ENCODE data around the gene GTF2IRD1.
"Not testable (repeated sequence)": the region's sequence is repeated elsewhere in the genome, so short reads cannot be mapped to it uniquely, and the experiment has no call there.

The GTF2IRD1 gene

DNA sequence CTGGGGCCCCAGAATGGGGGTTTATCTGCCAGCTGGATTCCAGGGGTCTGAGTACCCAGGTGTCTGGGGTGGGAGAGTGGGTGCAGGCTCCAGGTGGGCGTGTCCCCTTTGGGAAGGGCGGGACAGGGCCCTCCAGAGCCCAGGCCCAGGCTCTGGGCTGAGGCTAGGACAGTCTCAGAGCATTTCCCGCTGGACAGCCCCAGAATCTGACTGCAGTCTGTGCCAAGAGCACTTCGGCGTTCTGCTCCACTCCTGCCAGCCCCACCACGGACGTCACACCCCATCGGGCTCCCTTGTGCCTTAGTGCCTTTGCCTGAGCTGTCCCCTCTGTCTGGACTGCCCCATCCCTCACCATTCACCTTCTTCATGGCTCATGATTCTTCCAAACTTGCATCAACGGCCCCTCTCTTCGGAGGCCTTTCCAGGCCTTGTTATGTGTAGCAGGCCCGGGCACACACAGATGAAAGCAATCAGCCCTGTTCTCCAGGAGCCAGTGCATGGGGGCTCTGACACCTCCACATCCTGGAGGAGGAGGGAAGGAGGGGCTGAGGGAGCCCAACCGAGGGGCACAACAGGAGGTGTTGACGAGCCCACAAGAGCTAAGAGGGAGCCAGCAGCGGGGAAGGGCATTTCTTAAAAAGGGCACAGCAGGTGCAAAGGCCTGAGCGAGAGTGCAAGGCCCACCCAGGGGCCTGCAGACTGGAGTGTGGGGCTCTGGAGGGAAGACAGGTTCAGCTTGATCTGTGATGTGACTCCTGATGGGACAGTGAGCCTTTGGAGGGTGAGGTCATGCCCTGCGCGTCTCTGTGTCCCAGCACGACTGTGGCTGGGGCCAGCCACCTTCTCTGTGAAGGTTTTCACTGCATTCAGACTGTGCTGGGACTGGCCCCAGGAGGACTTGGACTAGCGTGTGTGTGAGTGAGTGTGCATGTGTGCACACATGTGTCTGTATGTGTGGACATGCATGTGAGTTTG is 41.7 kb downstream of the GTF2IRD1 start:
- DNase-seq: no peak

DNA sequence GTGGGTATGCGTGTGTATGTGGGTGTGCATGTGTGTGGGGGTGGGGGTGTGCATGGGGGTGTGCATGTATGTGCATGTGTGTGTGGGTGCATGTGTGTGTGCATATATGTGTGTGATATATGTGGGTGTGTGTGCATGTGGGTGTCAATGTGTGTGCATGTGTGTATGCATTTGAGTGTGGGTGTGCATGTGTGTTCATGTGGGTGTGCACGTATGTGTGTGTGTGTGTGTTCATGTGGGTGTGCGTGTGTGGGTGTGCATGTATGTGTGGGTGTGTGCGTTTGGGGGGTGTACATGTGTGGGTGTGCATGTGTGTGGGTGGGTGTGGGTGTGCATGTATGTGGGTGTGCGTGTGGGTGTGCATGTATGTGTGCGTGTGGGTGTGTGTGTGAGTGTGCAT is 42.6 kb downstream of the GTF2IRD1 start:
- DNase-seq: no peak

DNA sequence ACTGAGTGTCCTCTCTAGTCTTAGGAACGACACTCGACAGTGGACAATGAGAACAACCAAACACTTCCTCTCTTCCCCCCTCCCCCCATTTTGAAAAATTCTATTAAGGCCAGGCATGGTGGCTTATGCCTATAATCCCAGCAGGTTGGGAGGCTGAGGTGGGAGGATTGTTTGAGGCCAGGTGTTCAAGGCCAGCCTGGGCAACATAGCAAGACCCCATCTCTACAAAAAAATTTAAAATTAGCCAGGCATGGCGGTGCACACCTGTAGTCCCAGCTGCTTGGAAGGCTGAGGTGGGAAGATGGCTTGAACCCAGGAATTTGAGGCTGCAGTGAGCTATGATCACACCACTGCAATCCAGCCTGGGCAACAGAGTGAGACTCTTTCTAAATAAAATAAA is 43.1 kb downstream of the GTF2IRD1 start:
- not testable (repeated sequence) for DNase-seq

DNA sequence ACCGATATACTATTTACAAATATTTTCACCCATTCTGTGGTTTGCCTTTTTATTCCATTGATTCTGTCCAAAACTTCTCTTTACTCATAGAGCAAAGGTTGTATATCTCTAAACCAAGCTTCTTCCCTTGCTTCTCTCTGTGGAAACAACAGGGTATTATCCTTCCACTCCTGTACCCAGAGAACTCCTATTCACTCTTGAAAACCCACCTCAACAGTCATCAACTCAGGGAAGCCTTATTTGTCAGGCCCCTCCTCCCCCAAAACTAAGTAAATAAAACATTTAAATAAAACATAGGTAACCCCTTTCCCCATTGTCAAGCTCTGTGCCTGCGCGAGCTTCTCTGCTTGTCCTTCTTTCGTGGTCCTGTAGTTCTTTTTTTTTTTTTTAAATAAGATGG is 44.6 kb downstream of the GTF2IRD1 start:
- DNase-seq: no peak

DNA sequence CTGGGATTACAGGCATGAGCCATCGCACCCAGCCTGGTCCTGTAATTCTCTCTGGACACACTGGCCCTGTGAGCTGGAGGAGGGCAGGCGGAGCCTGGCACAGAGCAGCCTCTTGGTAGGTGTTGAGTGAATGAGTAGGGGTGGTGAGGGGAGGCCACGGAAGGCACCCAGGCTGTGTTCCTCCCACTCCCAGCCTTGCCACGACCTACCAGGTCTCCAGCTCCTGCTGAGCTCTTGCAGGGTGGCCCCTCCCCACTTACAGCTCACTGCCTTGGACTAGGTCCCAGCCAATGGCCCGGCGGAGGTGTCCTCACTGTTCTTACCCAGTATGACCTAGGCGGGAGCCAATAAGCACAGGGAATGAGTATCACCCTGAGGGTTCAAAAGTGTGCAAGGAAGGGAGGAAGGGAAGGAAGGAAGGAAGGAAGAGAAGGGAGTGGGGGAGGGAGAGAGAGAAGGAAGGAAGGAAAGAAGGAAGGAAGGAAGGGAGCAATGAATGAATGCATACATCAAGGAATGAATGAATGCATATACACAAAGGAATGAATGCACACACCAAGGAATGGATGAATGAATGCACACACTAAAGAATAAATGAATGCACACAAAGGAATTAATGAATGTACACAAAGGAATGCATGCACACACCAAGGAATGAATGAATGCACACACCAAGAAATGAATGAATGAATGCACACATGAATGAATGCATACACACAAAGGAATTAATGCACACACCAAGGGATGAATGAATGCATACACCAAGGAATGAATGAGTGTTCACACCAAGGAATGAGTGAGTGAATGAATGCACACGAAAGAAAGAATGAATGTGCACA is 45.5 kb downstream of the GTF2IRD1 start:
- DNase-seq: no peak

DNA sequence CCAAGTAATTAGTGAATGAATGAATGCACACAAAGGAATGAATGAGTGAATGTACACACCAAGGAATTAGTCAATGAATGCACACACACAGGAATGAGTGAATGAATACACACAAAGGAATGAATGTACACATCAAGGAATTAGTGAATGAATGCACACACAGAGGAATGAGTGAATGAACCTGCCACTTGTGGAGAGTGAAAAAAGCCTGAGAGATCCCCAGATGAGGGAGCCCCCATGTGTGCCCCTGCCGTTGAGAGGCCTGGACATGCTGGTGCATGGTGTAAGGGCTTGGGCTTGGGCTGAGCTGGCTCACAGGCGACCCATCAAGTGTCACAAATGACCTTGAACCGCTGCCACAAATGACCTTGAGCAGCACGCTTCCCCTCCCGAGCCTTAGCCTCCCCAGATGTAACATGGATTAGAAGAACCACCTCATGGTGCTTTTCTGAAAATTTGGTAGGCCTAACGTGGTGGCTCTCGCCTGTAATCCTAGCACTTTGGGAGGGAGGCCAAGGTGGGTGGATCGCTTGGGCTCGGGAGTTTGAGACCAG is 46.2 kb downstream of the GTF2IRD1 start:
- DNase-seq: no peak

DNA sequence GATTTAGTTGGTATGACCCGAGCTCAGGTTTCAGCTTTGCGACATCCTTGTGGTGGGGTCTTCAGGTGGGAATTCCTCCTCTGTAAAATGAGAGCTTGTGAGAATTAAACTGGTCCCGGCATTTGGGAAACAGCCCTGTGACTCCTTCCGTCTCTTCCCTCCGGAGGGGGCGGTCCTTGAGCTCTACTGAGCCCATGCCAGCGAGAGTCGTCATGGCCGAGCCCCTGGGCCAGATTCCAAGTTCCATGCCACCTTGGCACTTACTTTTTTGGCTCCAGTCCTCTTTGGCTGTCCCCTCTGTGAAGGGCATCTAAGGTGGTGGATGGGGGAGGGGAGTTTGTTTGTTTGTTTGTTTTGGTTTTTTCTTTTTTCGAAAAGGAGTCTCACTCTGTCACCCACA is 47.6 kb downstream of the GTF2IRD1 start:
- DNase-seq: no peak

DNA sequence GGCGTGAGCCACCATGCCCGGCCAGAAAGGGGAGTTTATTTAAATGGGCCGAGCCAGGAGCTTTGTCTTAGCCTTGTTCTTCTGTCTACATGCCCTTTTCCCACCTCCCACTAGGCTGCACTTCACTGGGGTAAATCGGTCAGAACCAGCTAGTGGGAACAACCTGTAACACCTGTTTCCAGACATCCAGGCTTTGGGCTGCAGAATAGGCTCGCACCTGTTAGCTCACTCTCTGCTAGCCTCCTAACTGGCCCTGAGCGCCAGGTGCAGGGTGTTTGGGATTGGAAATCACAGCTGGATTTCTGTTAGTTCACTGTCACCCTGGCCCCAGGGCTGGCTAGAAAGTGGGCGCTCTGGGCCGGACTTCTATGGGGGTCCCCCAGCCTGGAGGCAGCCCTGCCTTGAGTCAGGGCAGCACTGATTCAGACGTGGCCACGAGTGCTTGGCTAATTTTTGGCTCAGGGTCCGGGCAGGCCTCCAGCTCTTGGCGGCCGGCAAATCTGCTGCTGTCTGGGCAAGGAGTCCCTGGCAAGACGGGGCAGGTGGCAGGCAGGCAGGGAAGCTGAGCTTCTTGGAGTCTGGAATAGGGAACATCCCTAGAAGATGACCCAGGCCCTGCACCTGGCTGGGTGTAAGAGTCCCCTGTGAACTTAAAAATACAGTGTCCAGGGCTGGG is 48.6 kb downstream of the GTF2IRD1 start:
- no peak for DNase-seq

DNA sequence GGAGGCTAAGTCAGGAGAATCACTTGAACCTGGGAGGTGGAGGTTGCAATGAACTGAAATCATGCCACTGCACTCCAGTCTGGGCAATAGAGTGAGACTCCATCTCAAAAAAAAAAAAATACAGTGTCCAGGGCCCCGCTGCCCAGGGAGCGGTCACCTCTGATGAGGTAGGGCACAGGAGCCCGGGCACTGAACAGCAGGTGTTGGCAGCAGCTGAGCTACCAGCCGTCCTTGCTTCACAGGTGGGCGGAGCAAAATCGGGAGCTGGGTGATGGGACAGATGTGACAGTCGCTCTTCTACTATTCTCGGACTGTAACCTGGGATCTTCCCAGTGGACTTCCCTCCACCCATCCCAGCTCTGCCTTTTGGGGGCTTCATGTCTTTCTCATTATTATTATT is 49.4 kb downstream of the GTF2IRD1 start:
- no peak for DNase-seq

DNA sequence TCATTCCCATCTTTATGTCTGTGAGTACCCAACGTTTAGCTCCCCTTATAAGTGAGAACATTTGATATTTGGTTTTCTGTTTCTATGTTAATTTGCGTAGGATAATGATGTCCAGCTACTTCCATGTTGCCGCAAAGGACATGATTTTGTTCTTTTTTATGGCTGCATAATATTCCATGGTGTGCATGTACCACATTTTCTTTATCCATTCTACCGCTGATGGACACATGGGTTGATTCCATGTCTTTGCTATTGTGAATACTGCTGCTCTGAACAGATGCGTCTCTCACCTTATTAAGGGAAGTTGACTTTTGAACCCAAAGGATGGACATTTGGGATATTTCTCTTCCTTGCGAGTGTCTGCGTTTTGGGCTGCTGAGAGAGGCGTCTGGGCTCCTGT is 50.2 kb downstream of the GTF2IRD1 start:
- no peak for DNase-seq

DNA sequence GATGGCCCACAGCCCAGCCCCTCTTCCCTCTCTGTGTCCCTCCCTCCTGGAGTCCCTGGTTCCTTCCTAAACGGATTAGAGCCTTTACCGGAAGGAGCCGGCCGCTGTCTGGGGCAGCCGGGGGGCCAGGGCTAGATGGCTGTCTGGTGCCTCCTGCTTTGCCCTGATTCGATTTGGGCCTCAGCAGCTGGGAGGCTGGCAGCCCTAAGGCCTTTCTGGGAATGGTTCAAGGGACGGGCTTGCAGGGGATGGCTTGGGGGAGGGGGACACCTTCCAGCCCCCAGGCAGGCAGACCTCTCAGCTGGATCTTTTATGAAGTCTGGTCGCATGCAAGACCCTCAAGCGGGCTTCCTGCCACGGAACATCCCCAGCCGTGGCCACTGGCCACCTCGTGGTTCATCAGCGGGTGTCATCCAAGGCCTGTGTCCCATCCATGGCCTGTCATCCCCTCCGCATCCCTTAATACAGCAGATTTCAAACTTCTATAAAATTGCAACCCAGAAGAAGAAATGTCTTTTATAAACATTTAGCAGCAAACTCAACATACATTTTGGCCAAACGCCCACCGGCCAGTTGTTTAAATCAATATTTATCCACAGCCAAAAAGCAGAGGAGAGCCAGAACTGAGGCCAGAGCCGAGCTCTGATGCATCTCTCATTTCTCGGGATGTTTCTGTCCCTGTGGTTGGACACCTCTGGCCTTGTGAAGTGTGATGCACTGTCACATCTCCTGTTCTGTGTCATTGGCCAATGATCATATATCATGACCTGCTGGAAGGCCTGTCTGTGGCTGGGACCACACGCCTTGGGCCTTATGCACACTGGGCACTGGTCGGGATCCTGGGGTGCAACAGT is 52.0 kb downstream of the GTF2IRD1 start:
- no peak for DNase-seq

DNA sequence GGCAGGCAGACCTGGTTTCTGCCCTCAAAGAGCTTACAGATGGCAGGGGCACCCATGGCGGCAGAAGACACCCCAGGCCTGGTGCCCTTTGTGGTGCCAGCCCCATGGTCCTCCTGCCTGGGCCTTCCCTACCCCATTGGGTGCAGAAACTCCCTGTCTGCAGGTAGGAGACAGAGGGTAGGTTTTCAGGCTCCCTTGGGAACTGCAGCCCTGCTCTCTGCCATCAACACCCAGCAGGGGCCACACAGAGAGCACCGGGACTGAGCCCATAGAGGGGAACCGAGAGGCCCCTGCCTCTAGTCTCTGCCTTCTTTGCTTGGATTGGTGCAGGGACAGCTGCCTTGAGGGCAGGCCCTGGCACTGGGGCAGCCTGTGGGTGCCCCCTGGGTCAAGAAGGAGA is 52.6 kb downstream of the GTF2IRD1 start:
- DNase-seq: no peak

DNA sequence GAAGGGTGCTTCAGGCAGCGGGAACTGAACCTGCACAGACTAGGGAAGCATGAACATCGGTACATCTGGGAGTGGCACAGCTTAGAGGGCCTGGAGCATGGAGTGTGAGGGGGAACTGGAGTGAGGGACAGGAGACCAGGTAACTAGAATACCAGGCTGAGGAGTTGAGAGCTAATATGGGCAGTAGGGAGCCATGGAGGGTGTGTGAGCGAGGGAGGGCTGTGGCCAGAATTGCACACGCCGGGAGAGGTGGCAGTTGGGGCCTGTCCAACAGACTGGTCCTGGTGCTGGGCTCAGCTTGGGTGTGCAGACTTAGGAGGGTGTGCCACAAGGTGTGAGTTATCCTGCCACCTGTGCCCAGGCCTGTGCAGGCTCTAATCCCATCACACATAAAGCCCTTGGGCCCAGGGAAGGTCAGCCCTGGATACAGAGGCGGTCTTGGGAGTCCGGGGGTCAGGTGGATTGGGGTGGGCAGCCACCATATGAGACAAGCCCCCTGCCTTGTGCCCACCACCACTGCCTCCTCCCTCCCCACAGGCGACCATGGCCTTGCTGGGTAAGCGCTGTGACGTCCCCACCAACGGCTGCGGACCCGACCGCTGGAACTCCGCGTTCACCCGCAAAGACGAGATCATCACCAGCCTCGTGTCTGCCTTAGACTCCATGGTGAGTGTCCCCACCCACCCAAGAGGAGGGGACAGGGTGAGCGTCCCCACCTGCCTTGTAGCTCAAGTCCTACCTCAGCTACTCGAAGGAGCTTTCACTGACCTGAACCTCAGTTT is 54.0 kb downstream of the GTF2IRD1 start:
- no peak for DNase-seq

DNA sequence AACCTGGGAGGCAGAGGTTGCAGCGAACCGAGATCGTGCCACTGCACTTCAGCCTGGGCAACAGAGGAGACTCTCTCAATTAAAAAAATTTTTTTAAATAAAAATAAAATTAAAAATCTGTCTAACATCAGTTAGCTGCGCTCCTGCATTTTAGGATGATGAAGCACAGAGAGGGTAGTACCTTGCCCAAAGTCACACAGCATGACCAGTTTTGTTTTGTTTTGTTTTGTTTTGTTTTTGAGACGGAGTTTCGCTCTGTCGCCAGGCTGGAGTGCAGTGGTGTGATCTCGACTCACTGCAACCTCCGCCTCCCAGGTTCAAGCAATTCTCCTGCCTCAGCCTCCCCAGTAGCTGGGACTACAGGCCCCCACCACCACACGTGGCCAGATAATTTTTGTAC is 55.7 kb downstream of the GTF2IRD1 start:
- not testable (repeated sequence) for DNase-seq

DNA sequence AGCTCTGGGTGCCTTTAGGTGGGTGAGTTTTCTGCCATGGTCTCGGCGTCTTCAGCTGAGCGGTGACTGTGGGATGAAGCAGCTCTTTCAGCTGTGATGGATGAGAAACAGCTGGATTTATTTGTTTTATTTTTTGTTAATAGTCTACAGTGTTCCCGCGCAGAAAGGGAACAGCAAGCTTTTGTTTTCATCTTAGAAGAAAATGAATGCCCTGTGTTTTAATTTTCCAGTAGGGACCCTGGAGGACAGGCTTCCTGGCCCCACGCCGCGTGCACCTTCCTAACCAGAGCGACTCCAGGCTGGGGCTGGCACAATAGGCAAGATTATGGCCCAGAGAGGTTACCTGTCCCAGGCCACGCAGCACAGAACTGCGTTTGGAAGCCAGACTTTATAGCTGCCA is 57.6 kb downstream of the GTF2IRD1 start:
- no peak for DNase-seq

DNA sequence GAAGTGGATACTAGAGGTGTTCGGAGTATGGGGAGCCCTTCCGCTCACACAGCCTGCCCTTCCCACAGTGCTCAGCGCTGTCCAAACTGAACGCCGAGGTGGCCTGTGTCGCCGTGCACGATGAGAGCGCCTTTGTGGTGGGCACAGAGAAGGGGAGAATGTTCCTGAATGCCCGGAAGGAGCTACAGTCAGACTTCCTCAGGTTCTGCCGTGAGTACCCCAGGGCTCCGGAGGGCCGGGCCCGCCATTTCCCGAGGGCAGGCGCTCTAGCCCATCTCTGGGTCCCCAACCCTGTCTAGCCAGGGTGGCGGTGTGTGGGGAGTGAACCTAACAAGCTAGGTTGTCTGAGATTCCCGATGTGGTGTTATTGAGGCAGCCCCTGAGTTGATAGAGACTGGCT is 59.1 kb downstream of the GTF2IRD1 start:
- DNase-seq: no peak

DNA sequence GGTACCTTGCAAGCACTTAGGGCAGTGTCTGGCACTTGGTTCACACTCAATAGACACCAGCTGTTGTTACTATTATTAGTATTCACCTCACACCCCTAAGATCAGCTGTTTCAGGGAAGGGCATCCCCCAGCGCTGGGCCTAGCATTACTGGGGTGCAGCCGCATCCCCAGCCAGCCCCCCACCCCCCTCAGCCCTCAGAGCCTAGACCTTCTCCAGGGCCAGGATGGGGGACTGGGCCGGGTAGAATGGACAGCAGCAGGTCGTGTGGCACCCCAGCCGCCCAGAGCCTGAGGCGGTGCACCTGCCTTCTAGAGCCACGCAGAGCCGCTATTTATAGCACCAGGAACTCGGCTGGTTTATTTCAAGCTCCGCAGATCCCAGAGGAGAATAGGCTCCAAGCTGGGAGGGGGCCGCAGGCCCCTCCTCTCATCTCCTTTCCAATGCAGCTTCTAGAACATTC is 60.5 kb downstream of the GTF2IRD1 start:
- no peak for DNase-seq

DNA sequence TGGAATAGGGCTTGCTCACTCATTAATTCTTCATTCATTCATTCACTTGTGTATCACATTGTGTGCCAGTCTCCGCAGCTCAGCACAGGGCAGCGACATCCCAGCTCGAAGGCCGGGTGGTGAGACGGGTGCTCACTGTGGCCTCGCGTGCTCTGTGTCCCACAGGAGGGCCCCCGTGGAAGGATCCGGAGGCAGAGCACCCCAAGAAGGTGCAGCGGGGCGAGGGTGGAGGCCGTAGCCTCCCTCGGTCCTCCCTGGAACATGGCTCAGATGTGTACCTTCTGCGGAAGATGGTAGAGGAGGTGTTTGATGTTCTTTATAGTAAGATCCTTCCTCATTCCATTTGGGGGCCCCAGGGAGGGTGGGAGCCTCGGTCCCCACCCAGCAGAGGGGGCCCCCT is 61.6 kb downstream of the GTF2IRD1 start:
- DNase-seq: no peak

DNA sequence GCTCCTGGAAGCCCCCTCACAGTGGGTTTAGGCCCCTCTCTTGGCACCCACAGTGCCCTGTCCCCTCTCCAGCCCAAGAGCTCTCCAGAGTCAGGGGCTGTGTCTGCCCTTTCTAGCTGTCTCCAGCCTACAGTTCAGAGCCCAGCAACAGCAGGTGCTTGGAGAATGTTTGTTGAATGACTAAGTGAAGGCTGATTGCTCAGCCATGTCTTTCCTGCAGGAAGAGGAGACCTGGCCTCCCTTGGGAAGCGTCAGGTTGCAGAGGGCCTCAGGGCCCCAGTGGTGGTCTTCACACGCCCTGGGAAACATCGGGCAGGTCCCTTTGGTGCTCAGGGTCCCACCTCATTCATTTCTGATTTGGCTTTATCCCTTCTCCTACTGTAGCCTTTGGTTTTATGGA is 62.5 kb downstream of the GTF2IRD1 start:
- no peak for DNase-seq

DNA sequence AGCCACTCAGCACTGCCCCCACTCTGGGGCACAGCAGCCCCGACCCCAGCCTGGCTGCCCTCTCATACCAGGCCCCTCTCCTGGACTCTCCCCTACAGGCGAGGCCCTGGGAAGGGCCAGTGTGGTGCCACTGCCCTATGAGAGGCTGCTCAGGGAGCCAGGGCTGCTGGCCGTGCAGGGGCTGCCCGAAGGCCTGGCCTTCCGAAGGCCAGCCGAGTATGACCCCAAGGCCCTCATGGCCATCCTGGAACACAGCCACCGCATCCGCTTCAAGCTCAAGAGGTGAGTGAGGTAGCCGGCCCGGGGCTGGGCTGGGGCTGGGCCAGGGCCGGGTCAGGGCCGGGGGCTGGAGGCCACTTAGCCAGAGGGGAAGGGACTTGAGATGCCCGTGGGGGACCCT is 64.3 kb downstream of the GTF2IRD1 start:
- no peak for DNase-seq

DNA sequence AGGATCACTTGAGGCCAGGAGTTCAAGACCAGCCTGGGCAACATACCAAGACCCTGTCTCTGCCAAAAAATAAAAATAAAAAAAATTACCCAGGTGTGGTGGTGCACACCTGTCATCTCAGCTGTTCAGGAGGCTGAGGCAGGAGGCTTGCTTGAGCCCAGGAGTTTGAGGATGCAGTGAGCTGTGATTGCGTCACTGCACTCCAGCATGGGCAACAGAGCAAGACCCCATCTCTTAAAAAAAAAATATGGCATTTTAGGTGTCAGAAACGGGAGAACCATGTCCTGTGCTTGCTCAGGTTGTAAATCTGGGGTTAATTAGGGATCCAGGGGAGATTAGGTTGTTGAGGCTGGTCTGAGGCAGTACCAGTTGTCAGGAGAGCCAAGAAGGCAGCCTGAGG is 64.9 kb downstream of the GTF2IRD1 start:
- DNase-seq: no peak

Data from activated T-cell treated with anti-CD3 and anti-CD28 coated beads, Interleukin-2, amount 50 U/mL, for 1 hour (primary cell).